Measurements from ENCODE around the gene LPCAT2.

DNA sequence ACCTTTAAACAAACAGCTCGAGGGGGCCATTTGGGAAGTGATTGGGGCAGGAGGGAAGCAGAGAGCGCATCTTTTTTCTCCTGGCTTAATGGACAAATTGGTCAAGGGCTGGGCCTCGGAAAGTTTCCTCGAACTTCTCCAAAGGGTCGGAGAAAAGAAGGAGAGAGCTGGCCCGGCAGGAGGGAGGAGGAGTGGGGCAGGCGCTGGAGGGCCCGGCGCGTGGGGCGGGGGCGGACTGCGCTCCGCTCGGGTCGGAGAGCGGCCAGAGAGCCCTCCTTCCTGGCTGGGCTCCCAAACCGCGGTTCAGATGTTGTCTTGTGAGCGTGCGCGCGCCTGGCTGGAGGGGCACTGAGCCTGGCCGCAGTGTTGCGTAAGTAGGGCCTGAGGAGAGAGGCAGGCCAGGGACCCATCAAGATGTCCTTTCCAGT is 28.6 kb upstream of the LPCAT2 start:
- TF ChIP-seq, protein P1, sequence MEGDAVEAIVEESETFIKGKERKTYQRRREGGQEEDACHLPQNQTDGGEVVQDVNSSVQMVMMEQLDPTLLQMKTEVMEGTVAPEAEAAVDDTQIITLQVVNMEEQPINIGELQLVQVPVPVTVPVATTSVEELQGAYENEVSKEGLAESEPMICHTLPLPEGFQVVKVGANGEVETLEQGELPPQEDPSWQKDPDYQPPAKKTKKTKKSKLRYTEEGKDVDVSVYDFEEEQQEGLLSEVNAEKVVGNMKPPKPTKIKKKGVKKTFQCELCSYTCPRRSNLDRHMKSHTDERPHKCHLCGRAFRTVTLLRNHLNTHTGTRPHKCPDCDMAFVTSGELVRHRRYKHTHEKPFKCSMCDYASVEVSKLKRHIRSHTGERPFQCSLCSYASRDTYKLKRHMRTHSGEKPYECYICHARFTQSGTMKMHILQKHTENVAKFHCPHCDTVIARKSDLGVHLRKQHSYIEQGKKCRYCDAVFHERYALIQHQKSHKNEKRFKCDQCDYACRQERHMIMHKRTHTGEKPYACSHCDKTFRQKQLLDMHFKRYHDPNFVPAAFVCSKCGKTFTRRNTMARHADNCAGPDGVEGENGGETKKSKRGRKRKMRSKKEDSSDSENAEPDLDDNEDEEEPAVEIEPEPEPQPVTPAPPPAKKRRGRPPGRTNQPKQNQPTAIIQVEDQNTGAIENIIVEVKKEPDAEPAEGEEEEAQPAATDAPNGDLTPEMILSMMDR (CRISPR knock-in tag; IDR thresholded peaks at IDR 0.05): no peak
- no peak for TF ChIP-seq CREB1 (IDR thresholded peaks at IDR 0.05)
- no peak for TF ChIP-seq CREB1 (CRISPR knock-in tag; IDR thresholded peaks at IDR 0.05)
- TF ChIP-seq ZSCAN25 (CRISPR knock-in tag; IDR thresholded peaks at IDR 0.05): no peak
- TF ChIP-seq, protein P2, sequence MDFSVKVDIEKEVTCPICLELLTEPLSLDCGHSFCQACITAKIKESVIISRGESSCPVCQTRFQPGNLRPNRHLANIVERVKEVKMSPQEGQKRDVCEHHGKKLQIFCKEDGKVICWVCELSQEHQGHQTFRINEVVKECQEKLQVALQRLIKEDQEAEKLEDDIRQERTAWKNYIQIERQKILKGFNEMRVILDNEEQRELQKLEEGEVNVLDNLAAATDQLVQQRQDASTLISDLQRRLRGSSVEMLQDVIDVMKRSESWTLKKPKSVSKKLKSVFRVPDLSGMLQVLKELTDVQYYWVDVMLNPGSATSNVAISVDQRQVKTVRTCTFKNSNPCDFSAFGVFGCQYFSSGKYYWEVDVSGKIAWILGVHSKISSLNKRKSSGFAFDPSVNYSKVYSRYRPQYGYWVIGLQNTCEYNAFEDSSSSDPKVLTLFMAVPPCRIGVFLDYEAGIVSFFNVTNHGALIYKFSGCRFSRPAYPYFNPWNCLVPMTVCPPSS (IDR thresholded peaks at IDR 0.05): no peak
- no peak for TF ChIP-seq JUND (CRISPR knock-in tag; IDR thresholded peaks at IDR 0.05)
- TF ChIP-seq, protein P3, sequence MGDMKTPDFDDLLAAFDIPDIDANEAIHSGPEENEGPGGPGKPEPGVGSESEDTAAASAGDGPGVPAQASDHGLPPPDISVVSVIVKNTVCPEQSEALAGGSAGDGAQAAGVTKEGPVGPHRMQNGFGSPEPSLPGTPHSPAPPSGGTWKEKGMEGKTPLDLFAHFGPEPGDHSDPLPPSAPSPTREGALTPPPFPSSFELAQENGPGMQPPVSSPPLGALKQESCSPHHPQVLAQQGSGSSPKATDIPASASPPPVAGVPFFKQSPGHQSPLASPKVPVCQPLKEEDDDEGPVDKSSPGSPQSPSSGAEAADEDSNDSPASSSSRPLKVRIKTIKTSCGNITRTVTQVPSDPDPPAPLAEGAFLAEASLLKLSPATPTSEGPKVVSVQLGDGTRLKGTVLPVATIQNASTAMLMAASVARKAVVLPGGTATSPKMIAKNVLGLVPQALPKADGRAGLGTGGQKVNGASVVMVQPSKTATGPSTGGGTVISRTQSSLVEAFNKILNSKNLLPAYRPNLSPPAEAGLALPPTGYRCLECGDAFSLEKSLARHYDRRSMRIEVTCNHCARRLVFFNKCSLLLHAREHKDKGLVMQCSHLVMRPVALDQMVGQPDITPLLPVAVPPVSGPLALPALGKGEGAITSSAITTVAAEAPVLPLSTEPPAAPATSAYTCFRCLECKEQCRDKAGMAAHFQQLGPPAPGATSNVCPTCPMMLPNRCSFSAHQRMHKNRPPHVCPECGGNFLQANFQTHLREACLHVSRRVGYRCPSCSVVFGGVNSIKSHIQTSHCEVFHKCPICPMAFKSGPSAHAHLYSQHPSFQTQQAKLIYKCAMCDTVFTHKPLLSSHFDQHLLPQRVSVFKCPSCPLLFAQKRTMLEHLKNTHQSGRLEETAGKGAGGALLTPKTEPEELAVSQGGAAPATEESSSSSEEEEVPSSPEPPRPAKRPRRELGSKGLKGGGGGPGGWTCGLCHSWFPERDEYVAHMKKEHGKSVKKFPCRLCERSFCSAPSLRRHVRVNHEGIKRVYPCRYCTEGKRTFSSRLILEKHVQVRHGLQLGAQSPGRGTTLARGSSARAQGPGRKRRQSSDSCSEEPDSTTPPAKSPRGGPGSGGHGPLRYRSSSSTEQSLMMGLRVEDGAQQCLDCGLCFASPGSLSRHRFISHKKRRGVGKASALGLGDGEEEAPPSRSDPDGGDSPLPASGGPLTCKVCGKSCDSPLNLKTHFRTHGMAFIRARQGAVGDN (CRISPR knock-in tag; IDR thresholded peaks at IDR 0.05): no peak
- TF ChIP-seq BRCA1 (CRISPR knock-in tag; IDR thresholded peaks at IDR 0.05): no peak
- TF ChIP-seq, protein P4, sequence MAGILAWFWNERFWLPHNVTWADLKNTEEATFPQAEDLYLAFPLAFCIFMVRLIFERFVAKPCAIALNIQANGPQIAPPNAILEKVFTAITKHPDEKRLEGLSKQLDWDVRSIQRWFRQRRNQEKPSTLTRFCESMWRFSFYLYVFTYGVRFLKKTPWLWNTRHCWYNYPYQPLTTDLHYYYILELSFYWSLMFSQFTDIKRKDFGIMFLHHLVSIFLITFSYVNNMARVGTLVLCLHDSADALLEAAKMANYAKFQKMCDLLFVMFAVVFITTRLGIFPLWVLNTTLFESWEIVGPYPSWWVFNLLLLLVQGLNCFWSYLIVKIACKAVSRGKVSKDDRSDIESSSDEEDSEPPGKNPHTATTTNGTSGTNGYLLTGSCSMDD (CRISPR knock-in tag; IDR thresholded peaks at IDR 0.05): no peak
- TF ChIP-seq, protein P5, sequence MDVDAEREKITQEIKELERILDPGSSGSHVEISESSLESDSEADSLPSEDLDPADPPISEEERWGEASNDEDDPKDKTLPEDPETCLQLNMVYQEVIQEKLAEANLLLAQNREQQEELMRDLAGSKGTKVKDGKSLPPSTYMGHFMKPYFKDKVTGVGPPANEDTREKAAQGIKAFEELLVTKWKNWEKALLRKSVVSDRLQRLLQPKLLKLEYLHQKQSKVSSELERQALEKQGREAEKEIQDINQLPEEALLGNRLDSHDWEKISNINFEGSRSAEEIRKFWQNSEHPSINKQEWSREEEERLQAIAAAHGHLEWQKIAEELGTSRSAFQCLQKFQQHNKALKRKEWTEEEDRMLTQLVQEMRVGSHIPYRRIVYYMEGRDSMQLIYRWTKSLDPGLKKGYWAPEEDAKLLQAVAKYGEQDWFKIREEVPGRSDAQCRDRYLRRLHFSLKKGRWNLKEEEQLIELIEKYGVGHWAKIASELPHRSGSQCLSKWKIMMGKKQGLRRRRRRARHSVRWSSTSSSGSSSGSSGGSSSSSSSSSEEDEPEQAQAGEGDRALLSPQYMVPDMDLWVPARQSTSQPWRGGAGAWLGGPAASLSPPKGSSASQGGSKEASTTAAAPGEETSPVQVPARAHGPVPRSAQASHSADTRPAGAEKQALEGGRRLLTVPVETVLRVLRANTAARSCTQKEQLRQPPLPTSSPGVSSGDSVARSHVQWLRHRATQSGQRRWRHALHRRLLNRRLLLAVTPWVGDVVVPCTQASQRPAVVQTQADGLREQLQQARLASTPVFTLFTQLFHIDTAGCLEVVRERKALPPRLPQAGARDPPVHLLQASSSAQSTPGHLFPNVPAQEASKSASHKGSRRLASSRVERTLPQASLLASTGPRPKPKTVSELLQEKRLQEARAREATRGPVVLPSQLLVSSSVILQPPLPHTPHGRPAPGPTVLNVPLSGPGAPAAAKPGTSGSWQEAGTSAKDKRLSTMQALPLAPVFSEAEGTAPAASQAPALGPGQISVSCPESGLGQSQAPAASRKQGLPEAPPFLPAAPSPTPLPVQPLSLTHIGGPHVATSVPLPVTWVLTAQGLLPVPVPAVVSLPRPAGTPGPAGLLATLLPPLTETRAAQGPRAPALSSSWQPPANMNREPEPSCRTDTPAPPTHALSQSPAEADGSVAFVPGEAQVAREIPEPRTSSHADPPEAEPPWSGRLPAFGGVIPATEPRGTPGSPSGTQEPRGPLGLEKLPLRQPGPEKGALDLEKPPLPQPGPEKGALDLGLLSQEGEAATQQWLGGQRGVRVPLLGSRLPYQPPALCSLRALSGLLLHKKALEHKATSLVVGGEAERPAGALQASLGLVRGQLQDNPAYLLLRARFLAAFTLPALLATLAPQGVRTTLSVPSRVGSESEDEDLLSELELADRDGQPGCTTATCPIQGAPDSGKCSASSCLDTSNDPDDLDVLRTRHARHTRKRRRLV (CRISPR knock-in tag; IDR thresholded peaks at IDR 0.05): no peak
- TF ChIP-seq, protein P6, sequence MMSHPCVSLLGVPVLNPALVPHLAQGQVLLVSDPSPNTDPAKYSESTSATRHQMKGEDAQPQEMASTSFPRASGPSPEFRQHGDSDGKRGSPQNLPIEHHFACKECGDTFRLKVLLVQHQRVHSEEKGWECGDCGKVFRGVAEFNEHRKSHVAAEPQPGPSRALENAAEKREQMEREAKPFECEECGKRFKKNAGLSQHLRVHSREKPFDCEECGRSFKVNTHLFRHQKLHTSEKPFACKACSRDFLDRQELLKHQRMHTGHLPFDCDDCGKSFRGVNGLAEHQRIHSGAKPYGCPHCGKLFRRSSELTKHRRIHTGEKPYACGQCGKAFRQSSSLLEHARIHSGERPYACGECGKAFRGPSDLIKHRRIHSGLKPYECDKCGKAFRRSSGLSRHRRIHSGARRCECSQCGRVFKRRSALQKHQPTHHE (CRISPR knock-in tag; IDR thresholded peaks at IDR 0.05; ENCODE audit: borderline replicate concordance): no peak

All from HepG2 (cell line).